PC-9 (cell line): Measurements from ENCODE around the gene MAMLD1.

Experiments
- EZH2 ChIP-seq: fragments of 200-600 bp; sonication (generic); IDR thresholded peaks from 2 replicates; pipeline ENCODE4 v1.8.0; 2017; ENCODE audit warnings: antibody characterized with exemption, low read depth
- TF ChIP-seq, protein P1 (sequence below): fragments of 200-600 bp; sonication (generic); conservative IDR thresholded peaks from 2 replicates; pipeline ENCODE4 v1.6.1; 2017; ENCODE audit warnings: mixed run types, antibody characterized with exemption, mild to moderate bottlenecking, moderate library complexity

- TF ChIP-seq, protein P1, sequence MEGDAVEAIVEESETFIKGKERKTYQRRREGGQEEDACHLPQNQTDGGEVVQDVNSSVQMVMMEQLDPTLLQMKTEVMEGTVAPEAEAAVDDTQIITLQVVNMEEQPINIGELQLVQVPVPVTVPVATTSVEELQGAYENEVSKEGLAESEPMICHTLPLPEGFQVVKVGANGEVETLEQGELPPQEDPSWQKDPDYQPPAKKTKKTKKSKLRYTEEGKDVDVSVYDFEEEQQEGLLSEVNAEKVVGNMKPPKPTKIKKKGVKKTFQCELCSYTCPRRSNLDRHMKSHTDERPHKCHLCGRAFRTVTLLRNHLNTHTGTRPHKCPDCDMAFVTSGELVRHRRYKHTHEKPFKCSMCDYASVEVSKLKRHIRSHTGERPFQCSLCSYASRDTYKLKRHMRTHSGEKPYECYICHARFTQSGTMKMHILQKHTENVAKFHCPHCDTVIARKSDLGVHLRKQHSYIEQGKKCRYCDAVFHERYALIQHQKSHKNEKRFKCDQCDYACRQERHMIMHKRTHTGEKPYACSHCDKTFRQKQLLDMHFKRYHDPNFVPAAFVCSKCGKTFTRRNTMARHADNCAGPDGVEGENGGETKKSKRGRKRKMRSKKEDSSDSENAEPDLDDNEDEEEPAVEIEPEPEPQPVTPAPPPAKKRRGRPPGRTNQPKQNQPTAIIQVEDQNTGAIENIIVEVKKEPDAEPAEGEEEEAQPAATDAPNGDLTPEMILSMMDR: no peak
- TF ChIP-seq EZH2: no peak
Measured at GRCh38 chrX:150371877-150372276, 8.8 kb downstream of the MAMLD1 start.
